Neural progenitor cell (in vitro differentiated cells): ENCODE measurements around the gene NOL8. TPM values are rescaled to one million over a fixed set of nuclear protein-coding genes. Genes with fewer than 3 reads are reported as not detected.

Experiments used
- DNase-seq: peaks from one replicate; pipeline ENCODE4 v3.0.0-alpha.2; 2016; ENCODE audit warnings: low spot score
- H2AFZ ChIP-seq: fragments of 200-600 bp; sonication (generic); replicated peaks from 2 replicates; pipeline ENCODE4 v1.6.1; 2016; ENCODE audit warnings: antibody characterized with exemption
- H3F3A ChIP-seq: fragments of 200-600 bp; sonication (generic); 2 replicates; pipeline ENCODE4 v1.6.1; 2016; ENCODE audit warnings: antibody characterized with exemption, low read depth
- H3K27ac ChIP-seq: fragments of 200-600 bp; sonication (generic); 2 replicates; pipeline ENCODE4 v1.5.1; 2016; ENCODE audit warnings: mild to moderate bottlenecking
- H3K27me3 ChIP-seq: fragments of 200-600 bp; sonication (generic); 2 replicates; pipeline ENCODE4 v1.6.1; 2016; ENCODE audit warnings: mild to moderate bottlenecking, moderate library complexity
- H3K36me3 ChIP-seq: fragments of 200-600 bp; sonication (generic); 2 replicates; pipeline ENCODE4 v1.5.1; 2016
- H3K4me1 ChIP-seq: fragments of 200-600 bp; sonication (generic); 2 replicates; pipeline ENCODE4 v1.6.1; 2016; ENCODE audit warnings: mixed run types
- H3K4me2 ChIP-seq: fragments of 200-600 bp; sonication (generic); 2 replicates; pipeline ENCODE4 v1.6.1; 2016
- H3K4me3 ChIP-seq: fragments of 200-600 bp; sonication (generic); 2 replicates; pipeline ENCODE4 v1.5.1; 2016
- H3K79me2 ChIP-seq: fragments of 200-600 bp; sonication (generic); 2 replicates; pipeline ENCODE4 v1.6.1; 2016; ENCODE audit warnings: low read depth
- H3K9ac ChIP-seq: fragments of 200-600 bp; sonication (generic); 2 replicates; pipeline ENCODE4 v1.6.1; 2016
- H3K9me3 ChIP-seq: fragments of 200-600 bp; sonication (generic); 2 replicates; pipeline ENCODE4 v1.5.1; 2016; ENCODE audit warnings: low read depth
- H4K20me1 ChIP-seq: fragments of 200-600 bp; sonication (generic); 2 replicates; pipeline ENCODE4 v1.6.1; 2016; ENCODE audit warnings: low read depth
- H3K27ac Mint-ChIP-seq: 3 replicates; pipeline ENCODE4 v1.8.0; 2021; ENCODE audit warnings: mixed read lengths
- H3K27me3 Mint-ChIP-seq: 2 replicates; pipeline ENCODE4 v1.8.0; 2022; ENCODE audit warnings: low read depth, mild to moderate bottlenecking, inconsistent platforms, moderate library complexity, mixed read lengths; ENCODE audit not compliant: insufficient read depth
- H3K36me3 Mint-ChIP-seq: 3 replicates; pipeline ENCODE4 v1.8.0; 2021; ENCODE audit warnings: mixed read lengths
- H3K4me1 Mint-ChIP-seq: 3 replicates; pipeline ENCODE4 v1.8.0; 2021; ENCODE audit warnings: mixed read lengths
- H3K4me3 Mint-ChIP-seq: 3 replicates; pipeline ENCODE4 v1.8.0; 2021; ENCODE audit warnings: mild to moderate bottlenecking, moderate library complexity, mixed read lengths
- H3K9me3 Mint-ChIP-seq: 3 replicates; pipeline ENCODE4 v1.8.0; 2020; ENCODE audit warnings: mixed read lengths
- CTCF ChIP-seq: fragments of 200-600 bp; sonication (generic); IDR thresholded peaks from 2 replicates; pipeline ENCODE4 v1.5.1; 2017; ENCODE audit warnings: antibody characterized with exemption, mild to moderate bottlenecking
- EZH2 ChIP-seq: fragments of 200-600 bp; sonication (generic); IDR thresholded peaks from 2 replicates; pipeline ENCODE4 v1.6.1; 2017; ENCODE audit warnings: antibody characterized with exemption, mild to moderate bottlenecking, moderate library complexity
- EZH2phosphoT487 ChIP-seq: fragments of 200-600 bp; sonication (generic); IDR thresholded peaks from 2 replicates; pipeline ENCODE4 v1.6.1; 2017; ENCODE audit warnings: antibody characterized with exemption
- total RNA-seq: library from RNA; depleted of rRNA; stranded (reverse); fragments of >200 nt; gene quantifications from 2 replicates; pipeline ENCODE4 v1.2.3, GENCODE V29; 2015; ENCODE audit warnings: low replicate concordance

The NOL8 gene
- total RNA-seq, 1 donor from 2014 or later: 21.0 TPM

DNA sequence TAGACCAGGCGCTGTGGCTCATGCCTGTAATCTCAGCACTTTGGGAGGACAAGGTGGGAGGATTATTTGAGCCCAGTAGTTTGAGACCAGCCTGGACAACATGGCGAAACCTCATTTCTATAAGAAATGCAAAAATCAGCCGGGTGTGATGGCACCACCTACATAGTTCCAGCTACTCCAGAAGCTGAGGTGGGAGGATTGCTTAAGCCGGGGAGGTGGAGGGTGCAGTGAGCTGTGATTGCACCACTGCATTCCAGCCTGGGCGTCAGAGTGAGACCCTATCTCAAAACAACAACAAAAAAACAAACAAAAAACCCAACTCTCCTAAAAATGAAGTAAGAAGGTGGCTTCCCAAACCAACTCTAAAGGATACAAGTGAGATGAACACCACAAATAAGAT lies 54.6 kb downstream of the NOL8 start:
- Histone ChIP-seq H3K9me3 (no peaks in the 10 kb centered on the region), H3K27ac (no peak overlapping the region), H3K27me3 (no peaks in the 10 kb centered on the region), H3K36me3 (peaks cover 36% of the 10 kb centered on the region), H3K9ac (no peak overlapping the region), H3K79me2 (no peaks in the 10 kb centered on the region), H3K4me3 (no peak overlapping the region), H3F3A (no peaks in the 10 kb centered on the region), H3K4me2 (no peak overlapping the region), H2AFZ (no peak overlapping the region), H4K20me1 (no peaks in the 10 kb centered on the region), H3K4me1 (no peaks in the 10 kb centered on the region)
- Mint-ChIP-seq H3K27me3 (no peaks in the 10 kb centered on the region), H3K4me1 (no peaks in the 10 kb centered on the region), H3K27ac (no peak overlapping the region), H3K9me3 (no peaks in the 10 kb centered on the region), H3K36me3 (peaks cover 37% of the 10 kb centered on the region), H3K4me3 (no peak overlapping the region)
- no peak for DNase-seq
- TF ChIP-seq EZH2phosphoT487: no peak

DNA sequence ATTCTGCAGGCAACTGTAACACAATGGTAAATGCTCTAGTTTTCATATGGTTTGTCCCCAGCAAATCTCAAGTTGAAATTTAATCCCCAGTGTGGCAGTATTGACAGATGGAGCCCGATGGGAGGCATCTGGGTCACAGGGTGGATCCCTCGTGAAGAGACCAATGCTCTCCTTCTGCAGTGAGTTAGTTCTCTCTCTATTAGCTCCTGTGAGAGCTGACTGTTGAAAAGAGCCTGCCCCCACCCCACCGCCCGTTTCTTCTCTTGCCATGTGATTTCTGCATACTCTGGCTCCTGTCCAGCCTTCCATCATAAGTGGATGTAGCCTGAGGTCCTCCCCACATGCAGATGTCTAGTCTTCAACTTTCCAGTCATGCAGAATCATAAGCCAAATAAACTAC lies 58.7 kb downstream of the NOL8 start:
- H3K9me3 Mint-ChIP-seq: no peaks in the 10 kb centered on the region
- H3K36me3 Mint-ChIP-seq: peaks cover 40% of the 10 kb centered on the region
- H3K4me3 Mint-ChIP-seq: no peak overlapping the region
- Histone ChIP-seq H3K27ac (no peak overlapping the region), H3K4me2 (no peak overlapping the region), H3F3A (no peaks in the 10 kb centered on the region), H3K27me3 (no peaks in the 10 kb centered on the region), H3K9ac (no peak overlapping the region), H3K4me1 (no peaks in the 10 kb centered on the region), H3K4me3 (no peak overlapping the region), H4K20me1 (no peaks in the 10 kb centered on the region), H2AFZ (no peak overlapping the region), H3K9me3 (no peaks in the 10 kb centered on the region), H3K36me3 (peaks cover 39% of the 10 kb centered on the region), H3K79me2 (no peaks in the 10 kb centered on the region)
- H3K4me1 Mint-ChIP-seq: no peaks in the 10 kb centered on the region
- TF ChIP-seq EZH2phosphoT487: no peak
- TF ChIP-seq CTCF: no peak
- TF ChIP-seq EZH2: no peak
- no peak for DNase-seq
- H3K27me3 Mint-ChIP-seq: no peaks in the 10 kb centered on the region
- no peak overlapping the region for H3K27ac Mint-ChIP-seq

DNA sequence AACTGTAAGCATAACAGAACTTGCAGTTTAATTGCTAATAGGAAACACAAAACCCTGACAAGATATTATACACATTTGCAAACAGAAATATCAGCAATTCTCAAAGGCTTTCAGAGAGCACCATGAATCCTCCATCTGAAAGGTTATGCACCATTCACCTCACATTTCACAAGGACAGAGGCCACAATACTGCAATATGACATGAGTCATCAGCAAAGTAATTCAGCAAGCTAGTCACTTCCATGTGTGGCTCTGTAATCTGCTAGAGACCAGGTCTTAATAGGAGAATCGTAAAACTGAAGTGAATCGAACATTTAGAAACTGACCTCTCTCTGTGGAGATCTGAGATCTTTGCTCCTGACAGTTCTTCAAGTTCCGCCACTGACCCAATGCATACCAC lies 60.0 kb downstream of the NOL8 start:
- H2AFZ ChIP-seq: no peak overlapping the region
- TF ChIP-seq CTCF (no peak), EZH2 (no peak), EZH2phosphoT487 (no peak)

GRCh38 chr9:92263131-92263530 lies 62.0 kb downstream of the NOL8 start:
- Histone ChIP-seq H3K79me2 (no peaks in the 10 kb centered on the region), H3K4me3 (no peak overlapping the region), H3K36me3 (peaks cover 22% of the 10 kb centered on the region), H4K20me1 (no peaks in the 10 kb centered on the region), H3K4me1 (no peaks in the 10 kb centered on the region), H2AFZ (no peak overlapping the region), H3K27me3 (no peaks in the 10 kb centered on the region), H3K9ac (no peak overlapping the region), H3K9me3 (no peaks in the 10 kb centered on the region), H3F3A (no peaks in the 10 kb centered on the region), H3K27ac (no peak overlapping the region), H3K4me2 (no peak overlapping the region)
- Mint-ChIP-seq H3K9me3 (no peaks in the 10 kb centered on the region), H3K27me3 (no peaks in the 10 kb centered on the region), H3K4me3 (no peak overlapping the region), H3K36me3 (peaks cover 37% of the 10 kb centered on the region), H3K4me1 (no peaks in the 10 kb centered on the region), H3K27ac (no peak overlapping the region)
- no peak for TF ChIP-seq EZH2phosphoT487
- TF ChIP-seq CTCF: no peak
- TF ChIP-seq EZH2: no peak
- DNase-seq: no peak

More for the DNA sequence above, 60.0 kb downstream of the NOL8 start:
- no peak overlapping the region for H3K4me3 ChIP-seq
- Mint-ChIP-seq H3K4me1 (no peaks in the 10 kb centered on the region), H3K27me3 (no peaks in the 10 kb centered on the region), H3K4me3 (no peak overlapping the region), H3K9me3 (no peaks in the 10 kb centered on the region), H3K36me3 (peaks cover 33% of the 10 kb centered on the region), H3K27ac (no peak overlapping the region)
- no peak overlapping the region for H3K27ac ChIP-seq
- H3K27me3 ChIP-seq: no peaks in the 10 kb centered on the region
- peaks cover 28% of the 10 kb centered on the region for H3K36me3 ChIP-seq
- H3K4me2 ChIP-seq: no peak overlapping the region
- no peaks in the 10 kb centered on the region for H3K4me1 ChIP-seq
- no peaks in the 10 kb centered on the region for H4K20me1 ChIP-seq
- no peaks in the 10 kb centered on the region for H3F3A ChIP-seq
- no peaks in the 10 kb centered on the region for H3K9me3 ChIP-seq
- no peak for DNase-seq
- H3K9ac ChIP-seq: no peak overlapping the region
- H3K79me2 ChIP-seq: no peaks in the 10 kb centered on the region
